ENCODE results near the gene FXYD6.

FXYD6 gene

DNA sequence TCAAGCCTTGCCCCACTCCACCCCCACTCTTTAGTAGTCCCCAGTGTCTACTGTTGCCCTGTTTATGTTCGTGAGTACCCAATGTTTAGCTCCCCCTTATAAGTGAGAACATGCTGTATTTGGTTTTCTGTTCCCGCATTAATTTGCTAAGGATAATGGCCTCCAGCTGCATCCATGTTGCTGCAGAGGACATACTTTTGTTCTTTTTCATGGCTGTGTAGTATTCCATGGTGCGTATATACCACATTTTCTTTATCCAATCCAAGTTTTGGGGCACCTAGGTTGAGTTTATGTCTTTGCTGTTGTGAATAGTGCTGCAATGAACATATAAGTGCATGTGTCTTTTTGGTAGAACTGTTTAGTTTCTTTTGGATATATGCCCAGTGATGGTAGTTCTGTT, 16.2 kb upstream of the FXYD6 start:
- H3K79me2 ChIP-seq (ENCODE audit: low read length), result no peaks in the 10 kb centered on the region
- no peaks in the 10 kb centered on the region for H3K4me1 ChIP-seq (ENCODE audit: low read length)
- H3K9ac ChIP-seq (ENCODE audit: low read length), result no peak overlapping the region
- H2AFZ ChIP-seq (ENCODE audit: low read length), result no peak overlapping the region
- TF ChIP-seq, protein P1, sequence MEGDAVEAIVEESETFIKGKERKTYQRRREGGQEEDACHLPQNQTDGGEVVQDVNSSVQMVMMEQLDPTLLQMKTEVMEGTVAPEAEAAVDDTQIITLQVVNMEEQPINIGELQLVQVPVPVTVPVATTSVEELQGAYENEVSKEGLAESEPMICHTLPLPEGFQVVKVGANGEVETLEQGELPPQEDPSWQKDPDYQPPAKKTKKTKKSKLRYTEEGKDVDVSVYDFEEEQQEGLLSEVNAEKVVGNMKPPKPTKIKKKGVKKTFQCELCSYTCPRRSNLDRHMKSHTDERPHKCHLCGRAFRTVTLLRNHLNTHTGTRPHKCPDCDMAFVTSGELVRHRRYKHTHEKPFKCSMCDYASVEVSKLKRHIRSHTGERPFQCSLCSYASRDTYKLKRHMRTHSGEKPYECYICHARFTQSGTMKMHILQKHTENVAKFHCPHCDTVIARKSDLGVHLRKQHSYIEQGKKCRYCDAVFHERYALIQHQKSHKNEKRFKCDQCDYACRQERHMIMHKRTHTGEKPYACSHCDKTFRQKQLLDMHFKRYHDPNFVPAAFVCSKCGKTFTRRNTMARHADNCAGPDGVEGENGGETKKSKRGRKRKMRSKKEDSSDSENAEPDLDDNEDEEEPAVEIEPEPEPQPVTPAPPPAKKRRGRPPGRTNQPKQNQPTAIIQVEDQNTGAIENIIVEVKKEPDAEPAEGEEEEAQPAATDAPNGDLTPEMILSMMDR (IDR thresholded peaks at IDR 0.05; ENCODE audit: low read length), result no peak
- TF ChIP-seq EZH2phosphoT487 (IDR thresholded peaks at IDR 0.05; ENCODE audit: low read length), result no peak
- TF ChIP-seq EZH2 (optimal IDR thresholded peaks at IDR 0.05; ENCODE audit: low read depth, low read length), result no peak
- H3F3A ChIP-seq (ENCODE audit: insufficient read depth, low read length), result no peaks in the 10 kb centered on the region
- H4K20me1 ChIP-seq (ENCODE audit: insufficient read depth, low read length), result no peaks in the 10 kb centered on the region
- H3K27ac ChIP-seq (ENCODE audit: low read length), result no peak overlapping the region
- H3K4me2 ChIP-seq (ENCODE audit: low read depth, low read length), result no peak overlapping the region
- no peak for DNase-seq
- no peaks in the 10 kb centered on the region for H3K9me3 ChIP-seq (replicated peaks; ENCODE audit: insufficient read depth, low read length)
- H3K4me3 ChIP-seq (ENCODE audit: low read length), result no peak overlapping the region
- no peaks in the 10 kb centered on the region for H3K27me3 ChIP-seq (replicated peaks; ENCODE audit: insufficient read depth, low read length)
- H3K9me2 ChIP-seq (replicated peaks; ENCODE audit: insufficient read depth, low read length), result no peaks in the 10 kb centered on the region
- no peaks in the 10 kb centered on the region for H3K36me3 ChIP-seq (replicated peaks; ENCODE audit: insufficient read depth, low read length)

DNA sequence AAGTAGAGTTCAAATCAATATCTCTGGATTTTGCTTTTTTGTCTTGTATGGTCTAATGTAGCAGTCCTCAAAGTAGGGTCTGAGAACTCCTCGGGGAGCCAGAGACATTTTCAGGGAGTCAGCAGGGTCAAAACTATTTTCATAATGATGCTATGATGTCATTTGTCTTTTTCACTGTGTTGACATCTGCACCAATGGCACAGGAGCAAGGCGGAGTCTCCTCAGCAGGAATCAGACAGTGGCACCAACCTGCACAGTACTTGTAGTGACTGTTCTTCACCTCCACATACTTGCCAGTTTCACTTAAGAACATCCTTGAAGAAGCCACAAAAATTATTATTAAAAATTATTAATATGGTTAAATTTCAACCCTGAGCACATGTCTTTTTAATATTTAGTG, 14.9 kb upstream of the FXYD6 start:
- Histone ChIP-seq H3K79me2 (ENCODE audit: low read length) (no peaks in the 10 kb centered on the region), H3K9me2 (replicated peaks; ENCODE audit: insufficient read depth, low read length) (no peaks in the 10 kb centered on the region), H3K4me1 (ENCODE audit: low read length) (no peaks in the 10 kb centered on the region), H3F3A (ENCODE audit: insufficient read depth, low read length) (no peaks in the 10 kb centered on the region), H3K27ac (ENCODE audit: low read length) (no peak overlapping the region), H3K9me3 (replicated peaks; ENCODE audit: insufficient read depth, low read length) (no peaks in the 10 kb centered on the region), H3K4me3 (ENCODE audit: low read length) (no peak overlapping the region), H3K9ac (ENCODE audit: low read length) (no peak overlapping the region), H3K27me3 (replicated peaks; ENCODE audit: insufficient read depth, low read length) (no peaks in the 10 kb centered on the region), H3K4me2 (ENCODE audit: low read depth, low read length) (no peak overlapping the region), H2AFZ (ENCODE audit: low read length) (no peak overlapping the region), H4K20me1 (ENCODE audit: insufficient read depth, low read length) (no peaks in the 10 kb centered on the region), H3K36me3 (replicated peaks; ENCODE audit: insufficient read depth, low read length) (no peaks in the 10 kb centered on the region)
- no peak for TF ChIP-seq EZH2 (optimal IDR thresholded peaks at IDR 0.05; ENCODE audit: low read depth, low read length)
- TF ChIP-seq, protein P1 (IDR thresholded peaks at IDR 0.05; ENCODE audit: low read length), result no peak
- no peak for TF ChIP-seq EZH2phosphoT487 (IDR thresholded peaks at IDR 0.05; ENCODE audit: low read length)
- no peak for DNase-seq

DNA sequence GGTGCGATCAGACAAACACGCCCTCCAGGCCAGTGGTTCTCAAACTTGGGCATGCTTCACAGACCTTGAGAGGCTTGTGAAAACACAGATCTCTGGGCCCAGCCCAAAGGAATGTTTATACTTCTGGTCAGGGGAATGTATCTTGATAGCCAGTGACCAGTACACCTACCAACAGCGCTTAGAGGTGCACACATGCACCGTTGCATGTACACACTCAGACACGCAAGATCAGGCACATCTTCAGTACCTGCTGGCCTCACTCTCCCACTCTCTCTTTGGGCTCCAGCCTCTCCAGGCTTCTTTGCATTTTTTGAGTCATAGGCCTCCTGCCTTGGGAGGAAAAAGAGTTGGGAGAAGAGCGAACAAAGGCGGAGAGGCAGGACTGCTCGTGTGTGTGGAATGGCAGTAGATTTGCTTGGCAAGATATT, 11.7 kb upstream of the FXYD6 start:
- no peak for DNase-seq
- no peaks in the 10 kb centered on the region for H3F3A ChIP-seq (ENCODE audit: insufficient read depth, low read length)

More for the DNA sequence above, 11.7 kb upstream of the FXYD6 start:
- H3K9me3 ChIP-seq (replicated peaks; ENCODE audit: insufficient read depth, low read length), result no peaks in the 10 kb centered on the region
- no peaks in the 10 kb centered on the region for H4K20me1 ChIP-seq (ENCODE audit: insufficient read depth, low read length)
- TF ChIP-seq, protein P1 (IDR thresholded peaks at IDR 0.05; ENCODE audit: low read length), result no peak
- TF ChIP-seq EZH2 (optimal IDR thresholded peaks at IDR 0.05; ENCODE audit: low read depth, low read length), result no peak
- TF ChIP-seq EZH2phosphoT487 (IDR thresholded peaks at IDR 0.05; ENCODE audit: low read length), result no peak
- H3K27ac ChIP-seq (ENCODE audit: low read length), result no peak overlapping the region
- peaks cover 11% of the 10 kb centered on the region; the same call in 1 of the 2 replicates for H3K27me3 ChIP-seq (replicated peaks; ENCODE audit: insufficient read depth, low read length)
- H3K9me2 ChIP-seq (replicated peaks; ENCODE audit: insufficient read depth, low read length), result no peaks in the 10 kb centered on the region
- no peaks in the 10 kb centered on the region for H3K4me1 ChIP-seq (ENCODE audit: low read length)
- H3K36me3 ChIP-seq (replicated peaks; ENCODE audit: insufficient read depth, low read length), result no peaks in the 10 kb centered on the region
- H3K4me2 ChIP-seq (ENCODE audit: low read depth, low read length), result no peak overlapping the region
- H2AFZ ChIP-seq (ENCODE audit: low read length), result no peak overlapping the region
- H3K4me3 ChIP-seq (ENCODE audit: low read length), result no peak overlapping the region
- H3K9ac ChIP-seq (ENCODE audit: low read length), result no peak overlapping the region
- H3K79me2 ChIP-seq (ENCODE audit: low read length), result no peaks in the 10 kb centered on the region
